IPS-15b (cell line): ENCODE results near the gene HHIPL1.

ENCODE experiments used
- H3K27me3 ChIP-seq: one replicate; pipeline ENCODE4 v1.6.1; 2013; ENCODE audit warnings: low read length; ENCODE audit not compliant: control insufficient read depth, insufficient read depth
- H3K36me3 ChIP-seq: one replicate; pipeline ENCODE4 v1.6.1; 2013; ENCODE audit warnings: low read length; ENCODE audit not compliant: control insufficient read depth, insufficient read depth
- H3K4me1 ChIP-seq: one replicate; pipeline ENCODE4 v1.6.1; 2013; ENCODE audit warnings: mild to moderate bottlenecking, low read length; ENCODE audit not compliant: control insufficient read depth, insufficient read depth
- H3K4me3 ChIP-seq: one replicate; pipeline ENCODE4 v1.5.1; 2013; ENCODE audit warnings: low read depth, low read length
- H3K9ac ChIP-seq: one replicate; pipeline ENCODE4 v1.6.1; 2013; ENCODE audit warnings: low read depth, mild to moderate bottlenecking, low read length
- H3K9me3 ChIP-seq: one replicate; pipeline ENCODE4 v1.6.1; 2013; ENCODE audit warnings: mild to moderate bottlenecking, low read length; ENCODE audit not compliant: control insufficient read depth, insufficient read depth

The HHIPL1 gene

GRCh38 chr14:99602788-99603415, 42.0 kb upstream of the HHIPL1 start:
- H3K27me3 ChIP-seq, result peaks cover 33% of the 10 kb centered on the region
- no peaks in the 10 kb centered on the region for H3K9me3 ChIP-seq
- peak overlapping the region; percentile 44 for H3K4me3 ChIP-seq
- no peak overlapping the region for H3K9ac ChIP-seq
- H3K36me3 ChIP-seq, result no peaks in the 10 kb centered on the region
- H3K4me1 ChIP-seq, result peaks cover 9% of the 10 kb centered on the region

GRCh38 chr14:99603471-99604277, 41.3 kb upstream of the HHIPL1 start, which contains the start of gene CCDC85C:
TSS of gene CCDC85C (minus strand) at chr14:99604207. CDS start at chr14:99603959, 248 bp downstream.
- no peaks in the 10 kb centered on the region for H3K9me3 ChIP-seq
- peaks cover 37% of the 10 kb centered on the region for H3K27me3 ChIP-seq
- H3K9ac ChIP-seq, result peak within 1 kb of the TSS; percentile 54
- peaks cover 9% of the 10 kb centered on the region for H3K4me1 ChIP-seq
- H3K36me3 ChIP-seq, result no peaks in the 10 kb centered on the region
- peak within 1 kb of the TSS; percentile 69 for H3K4me3 ChIP-seq

GRCh38 chr14:99604278-99604765, 40.6 kb upstream of the HHIPL1 start:
- Histone ChIP-seq H3K9me3 (no peaks in the 10 kb centered on the region), H3K9ac (peak overlapping the region; percentile 54), H3K36me3 (no peaks in the 10 kb centered on the region), H3K4me1 (peaks cover 9% of the 10 kb centered on the region), H3K27me3 (peaks cover 39% of the 10 kb centered on the region), H3K4me3 (peak overlapping the region; percentile 69)

GRCh38 chr14:99604766-99605298, 40.1 kb upstream of the HHIPL1 start:
- peak overlapping the region; percentile 54 for H3K9ac ChIP-seq
- H3K36me3 ChIP-seq, result no peaks in the 10 kb centered on the region
- peaks cover 39% of the 10 kb centered on the region for H3K27me3 ChIP-seq
- no peaks in the 10 kb centered on the region for H3K9me3 ChIP-seq
- H3K4me3 ChIP-seq, result peak overlapping the region; percentile 69
- peaks cover 9% of the 10 kb centered on the region for H3K4me1 ChIP-seq

GRCh38 chr14:99605299-99605961, 39.5 kb upstream of the HHIPL1 start:
- Histone ChIP-seq H3K9ac (no peak overlapping the region), H3K9me3 (no peaks in the 10 kb centered on the region), H3K4me3 (peak overlapping the region; percentile 71), H3K27me3 (peaks cover 39% of the 10 kb centered on the region), H3K36me3 (no peaks in the 10 kb centered on the region), H3K4me1 (peaks cover 6% of the 10 kb centered on the region)

- peaks cover 38% of the 10 kb centered on the region for H3K27me3 ChIP-seq
- H3K4me3 ChIP-seq, result no peak overlapping the region
- H3K36me3 ChIP-seq, result no peaks in the 10 kb centered on the region
- H3K4me1 ChIP-seq, result peaks cover 2% of the 10 kb centered on the region
- no peaks in the 10 kb centered on the region for H3K9me3 ChIP-seq
- H3K9ac ChIP-seq, result no peak overlapping the region
These were observed 38.6 kb upstream of the HHIPL1 start for GRCh38 chr14:99606359-99606758.

GRCh38 chr14:99608591-99608990, 36.3 kb upstream of the HHIPL1 start:
- Histone ChIP-seq H3K36me3 (no peaks in the 10 kb centered on the region), H3K4me1 (no peaks in the 10 kb centered on the region), H3K9me3 (no peaks in the 10 kb centered on the region), H3K4me3 (no peak overlapping the region), H3K27me3 (peaks cover 23% of the 10 kb centered on the region), H3K9ac (no peak overlapping the region)

- Histone ChIP-seq H3K4me3 (no peak overlapping the region), H3K9ac (no peak overlapping the region), H3K27me3 (peaks cover 22% of the 10 kb centered on the region), H3K4me1 (no peaks in the 10 kb centered on the region), H3K36me3 (no peaks in the 10 kb centered on the region), H3K9me3 (no peaks in the 10 kb centered on the region)
These were observed 35.4 kb upstream of the HHIPL1 start for GRCh38 chr14:99609245-99610170.

GRCh38 chr14:99611646-99612045, 33.3 kb upstream of the HHIPL1 start:
- Histone ChIP-seq H3K9ac (no peak overlapping the region), H3K4me1 (no peaks in the 10 kb centered on the region)

GRCh38 chr14:99612071-99612737, 32.7 kb upstream of the HHIPL1 start:
- Histone ChIP-seq H3K4me1 (no peaks in the 10 kb centered on the region), H3K9me3 (no peaks in the 10 kb centered on the region), H3K27me3 (peaks cover 10% of the 10 kb centered on the region), H3K4me3 (no peak overlapping the region), H3K9ac (no peak overlapping the region), H3K36me3 (no peaks in the 10 kb centered on the region)

More at GRCh38 chr14:99611646-99612045, 33.3 kb upstream of the HHIPL1 start:
- peaks cover 11% of the 10 kb centered on the region for H3K27me3 ChIP-seq
- no peaks in the 10 kb centered on the region for H3K9me3 ChIP-seq
- H3K4me3 ChIP-seq, result no peak overlapping the region
- no peaks in the 10 kb centered on the region for H3K36me3 ChIP-seq
